ENCODE data around the gene MAPK8. TPM values are rescaled to one million over a fixed set of nuclear protein-coding genes. Genes with fewer than 3 reads are reported as not detected.

MAPK8 gene
- polyA plus RNA-seq, 3 donors = 18.4 to 21.1 (median 18.5) TPM

DNA sequence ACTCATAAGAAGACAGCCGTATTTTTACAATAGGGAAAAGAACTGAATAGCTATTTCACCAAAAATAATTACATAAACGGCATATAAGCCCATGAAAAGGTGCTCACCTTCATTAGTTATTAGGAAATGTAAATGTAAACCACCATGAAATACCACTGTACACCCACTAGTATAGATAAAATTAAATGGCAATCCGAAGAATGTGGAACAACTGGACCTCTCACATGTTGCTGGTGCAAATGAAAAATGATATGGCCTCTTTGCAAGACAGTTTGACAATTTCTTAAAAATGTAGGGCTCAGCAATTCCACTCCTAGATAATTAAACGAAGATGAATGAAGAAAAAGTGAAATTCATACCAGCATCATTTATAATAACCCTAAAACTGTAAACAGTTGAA is 91.8 kb downstream of the MAPK8 start:
- intact Hi-C loops (cut with micrococcal nuclease) = no loop called here
- peaks cover 1% of the 10 kb centered on the region for H3K4me1 Mint-ChIP-seq
- H3K9me3 ChIP-seq (replicated peaks in 1 of 2; ENCODE audit: control insufficient read depth in 1 of 2, insufficient read depth in 1 of 2, low read length in 2 of 2) = no peaks in the 10 kb centered on the region
- no peak overlapping the region for H3K9ac ChIP-seq (ENCODE audit: insufficient read depth, low read length, poor library complexity, severe bottlenecking)
- no CpG with 5 or more reads among the region's 4 CpGs for WGBS (ENCODE audit: insufficient coverage)
- no peak overlapping the region for H3K4me3 ChIP-seq (replicated peaks in 1 of 3; ENCODE audit: low read depth in 2 of 3, low read length in 3 of 3)
- no peak overlapping the region for H3K4me2 ChIP-seq (replicated peaks; ENCODE audit: extremely low read depth, low read length, poor library complexity, severe bottlenecking)
- no peak for DNase-seq
- no peaks in the 10 kb centered on the region for H3K9me3 Mint-ChIP-seq
- no peaks in the 10 kb centered on the region for H3K36me3 ChIP-seq (replicated peaks in 1 of 2; ENCODE audit: control insufficient read depth in 1 of 2, insufficient read depth in 2 of 2, low read length in 2 of 2)
- H3K27me3 ChIP-seq (ENCODE audit: control insufficient read depth in 2 of 2, insufficient read depth in 2 of 2, low read length in 2 of 2) = no peaks in the 10 kb centered on the region
- peaks cover 22% of the 10 kb centered on the region for H4K20me1 ChIP-seq (ENCODE audit: insufficient read depth, low read length)
- no peaks in the 10 kb centered on the region for H3K4me1 ChIP-seq (ENCODE audit: control insufficient read depth in 1 of 2, insufficient read depth in 2 of 2, low read length in 2 of 2)
- no peak overlapping the region for H3K27ac ChIP-seq (ENCODE audit: low read depth in 1 of 2, low read length in 2 of 2)
- no peak overlapping the region for H3K27ac Mint-ChIP-seq
- no peaks in the 10 kb centered on the region for H3K36me3 Mint-ChIP-seq
- no peak overlapping the region for H3K4me3 Mint-ChIP-seq
- H3K27me3 Mint-ChIP-seq (ENCODE audit: low read depth in 3 of 3) = peaks cover 0 to 4% (median 0%) of the 10 kb centered on the region in 3 donors
- TF ChIP-seq, protein P1, sequence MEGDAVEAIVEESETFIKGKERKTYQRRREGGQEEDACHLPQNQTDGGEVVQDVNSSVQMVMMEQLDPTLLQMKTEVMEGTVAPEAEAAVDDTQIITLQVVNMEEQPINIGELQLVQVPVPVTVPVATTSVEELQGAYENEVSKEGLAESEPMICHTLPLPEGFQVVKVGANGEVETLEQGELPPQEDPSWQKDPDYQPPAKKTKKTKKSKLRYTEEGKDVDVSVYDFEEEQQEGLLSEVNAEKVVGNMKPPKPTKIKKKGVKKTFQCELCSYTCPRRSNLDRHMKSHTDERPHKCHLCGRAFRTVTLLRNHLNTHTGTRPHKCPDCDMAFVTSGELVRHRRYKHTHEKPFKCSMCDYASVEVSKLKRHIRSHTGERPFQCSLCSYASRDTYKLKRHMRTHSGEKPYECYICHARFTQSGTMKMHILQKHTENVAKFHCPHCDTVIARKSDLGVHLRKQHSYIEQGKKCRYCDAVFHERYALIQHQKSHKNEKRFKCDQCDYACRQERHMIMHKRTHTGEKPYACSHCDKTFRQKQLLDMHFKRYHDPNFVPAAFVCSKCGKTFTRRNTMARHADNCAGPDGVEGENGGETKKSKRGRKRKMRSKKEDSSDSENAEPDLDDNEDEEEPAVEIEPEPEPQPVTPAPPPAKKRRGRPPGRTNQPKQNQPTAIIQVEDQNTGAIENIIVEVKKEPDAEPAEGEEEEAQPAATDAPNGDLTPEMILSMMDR (IDR thresholded peaks at IDR 0.05) = no peak
- peaks cover 5% of the 10 kb centered on the region for H3K79me2 ChIP-seq (ENCODE audit: insufficient read depth, low read length)
- no peak overlapping the region for H2AFZ ChIP-seq (ENCODE audit: insufficient read depth, low read depth, low read length, poor library complexity, severe bottlenecking)

DNA sequence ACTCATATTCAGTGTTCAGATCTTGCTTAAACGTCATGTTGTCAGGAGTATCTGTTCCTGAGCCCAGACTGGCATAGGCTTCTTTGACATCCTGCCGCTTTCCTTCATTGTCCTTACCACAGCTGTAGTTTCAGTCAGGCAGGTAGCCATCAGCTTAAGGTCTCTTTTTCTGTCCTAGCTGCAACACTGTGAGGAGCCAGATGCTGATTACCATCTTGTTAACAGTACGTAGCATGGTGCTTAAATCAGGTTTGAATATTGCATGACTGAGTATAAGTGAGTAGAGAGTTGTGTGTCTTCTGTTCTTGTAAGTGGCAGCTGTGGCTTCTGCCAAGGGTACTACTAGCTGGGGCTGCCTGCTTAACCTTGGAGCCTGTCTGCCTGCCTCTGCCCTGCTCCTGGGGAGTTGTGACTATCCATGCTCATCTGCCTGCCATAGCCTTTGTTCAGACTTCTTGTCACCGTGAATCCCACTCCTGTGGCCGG is 92.6 kb downstream of the MAPK8 start:
- peaks cover 5% of the 10 kb centered on the region for H3K79me2 ChIP-seq (ENCODE audit: insufficient read depth, low read length)
- peaks cover 22% of the 10 kb centered on the region for H4K20me1 ChIP-seq (ENCODE audit: insufficient read depth, low read length)
- no peak overlapping the region for H3K4me2 ChIP-seq (replicated peaks; ENCODE audit: extremely low read depth, low read length, poor library complexity, severe bottlenecking)
- no peaks in the 10 kb centered on the region for H3K27me3 ChIP-seq (ENCODE audit: control insufficient read depth in 2 of 2, insufficient read depth in 2 of 2, low read length in 2 of 2)
- H3K27ac Mint-ChIP-seq = no peak overlapping the region
- H3K36me3 ChIP-seq (replicated peaks in 1 of 2; ENCODE audit: control insufficient read depth in 1 of 2, insufficient read depth in 2 of 2, low read length in 2 of 2) = no peaks in the 10 kb centered on the region
- intact Hi-C loops (cut with micrococcal nuclease) = no loop called here
- no peak overlapping the region for H3K4me3 Mint-ChIP-seq
- no peak overlapping the region for H3K4me3 ChIP-seq (replicated peaks in 1 of 3; ENCODE audit: low read depth in 2 of 3, low read length in 3 of 3)
- DNase-seq = no peak
- H3K4me1 ChIP-seq (ENCODE audit: control insufficient read depth in 1 of 2, insufficient read depth in 2 of 2, low read length in 2 of 2) = peaks cover 0 to under 1% of the 10 kb centered on the region in 2 donors
- peaks cover 0 to 4% (median 0%) of the 10 kb centered on the region in 3 donors for H3K27me3 Mint-ChIP-seq (ENCODE audit: low read depth in 3 of 3)
- H3K9me3 ChIP-seq (replicated peaks in 1 of 2; ENCODE audit: control insufficient read depth in 1 of 2, insufficient read depth in 1 of 2, low read length in 2 of 2) = no peaks in the 10 kb centered on the region
- H3K9me3 Mint-ChIP-seq = no peaks in the 10 kb centered on the region
- TF ChIP-seq, protein P1 (IDR thresholded peaks at IDR 0.05) = no peak
- no peak overlapping the region for H3K27ac ChIP-seq (ENCODE audit: low read depth in 1 of 2, low read length in 2 of 2)
- H3K9ac ChIP-seq (ENCODE audit: insufficient read depth, low read length, poor library complexity, severe bottlenecking) = no peak overlapping the region
- peaks cover 1% of the 10 kb centered on the region for H3K4me1 Mint-ChIP-seq
- H3K36me3 Mint-ChIP-seq = no peaks in the 10 kb centered on the region
- H2AFZ ChIP-seq (ENCODE audit: insufficient read depth, low read depth, low read length, poor library complexity, severe bottlenecking) = no peak overlapping the region
- 89% methylated on average over 5 of the region's 5 CpGs for WGBS (ENCODE audit: insufficient coverage)
